H1 (cell line): Measurements from ENCODE around the gene FARS2.

Source experiments
- CBX5 ChIP-seq: fragments of 300-800, 300-1000 bp; sonication (generic); IDR thresholded peaks from 2 replicates; pipeline ENCODE4 v1.7.1; 2016; ENCODE audit warnings: antibody characterized with exemption, low read length, low read depth
- EZH2 ChIP-seq: fragments of 200-600 bp; sonication (generic); IDR thresholded peaks from 2 replicates; pipeline ENCODE4 v1.7.1; 2012; ENCODE audit warnings: low read depth, mild to moderate bottlenecking, moderate library complexity, low read length, inconsistent platforms; ENCODE audit not compliant: severe bottlenecking
- KDM1A ChIP-seq: fragments of 200-600, 300-600 bp; sonication (generic); IDR thresholded peaks from 2 replicates; pipeline ENCODE4 v1.7.1; 2016; ENCODE audit warnings: mild to moderate bottlenecking, low read length, borderline replicate concordance
- POLR2AphosphoS5 ChIP-seq: IDR thresholded peaks from 2 replicates; pipeline ENCODE4 v1.6.1; 2011; ENCODE audit warnings: low read depth, low read length
- TF ChIP-seq, protein P1 (sequence below): IDR thresholded peaks from 2 replicates; pipeline ENCODE4 v1.6.1; 2012; ENCODE audit warnings: inconsistent platforms
- TF ChIP-seq, protein P2 (sequence below): IDR thresholded peaks from 2 replicates; pipeline ENCODE4 v1.6.1; 2012; ENCODE audit warnings: inconsistent platforms

DNA sequence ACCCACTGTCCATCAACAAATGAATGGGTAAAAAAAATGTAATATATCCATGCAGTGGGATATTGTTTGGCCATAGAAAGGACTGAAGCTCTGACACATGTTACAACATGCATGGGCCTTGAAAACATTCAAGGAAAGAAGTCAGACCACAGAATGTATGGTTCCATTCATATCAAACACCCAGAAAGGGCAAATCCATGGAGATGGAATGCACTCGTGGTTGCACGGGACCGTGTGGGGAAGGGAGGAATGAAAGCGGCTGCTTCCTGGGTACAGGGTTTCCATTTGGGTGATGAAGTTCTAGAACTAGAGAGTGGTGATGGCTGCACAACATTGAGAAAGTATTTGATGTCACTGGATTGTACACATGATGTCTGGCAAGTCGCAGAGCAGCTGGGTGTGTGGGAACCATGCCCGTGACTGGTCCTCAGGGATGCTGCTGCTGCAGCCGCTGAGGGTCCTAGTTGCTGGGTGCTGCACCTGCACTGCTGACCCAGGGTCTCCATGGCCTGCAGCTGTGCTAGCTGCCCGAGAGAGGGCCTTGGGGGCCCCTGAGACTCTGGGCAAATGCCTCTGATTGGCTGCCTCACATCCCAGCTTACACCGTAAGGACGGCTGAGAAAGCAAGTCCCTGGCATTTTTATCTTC, 525.1 kb downstream of the FARS2 start:
- TF ChIP-seq, protein P1, sequence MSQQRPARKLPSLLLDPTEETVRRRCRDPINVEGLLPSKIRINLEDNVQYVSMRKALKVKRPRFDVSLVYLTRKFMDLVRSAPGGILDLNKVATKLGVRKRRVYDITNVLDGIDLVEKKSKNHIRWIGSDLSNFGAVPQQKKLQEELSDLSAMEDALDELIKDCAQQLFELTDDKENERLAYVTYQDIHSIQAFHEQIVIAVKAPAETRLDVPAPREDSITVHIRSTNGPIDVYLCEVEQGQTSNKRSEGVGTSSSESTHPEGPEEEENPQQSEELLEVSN, result no peak
- TF ChIP-seq KDM1A, result no peak
- no peak for TF ChIP-seq POLR2AphosphoS5
- TF ChIP-seq EZH2, result no peak
- TF ChIP-seq CBX5, result no peak
- TF ChIP-seq, protein P2, sequence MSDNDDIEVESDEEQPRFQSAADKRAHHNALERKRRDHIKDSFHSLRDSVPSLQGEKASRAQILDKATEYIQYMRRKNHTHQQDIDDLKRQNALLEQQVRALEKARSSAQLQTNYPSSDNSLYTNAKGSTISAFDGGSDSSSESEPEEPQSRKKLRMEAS, result no peak
